MM.1S (cell line): ENCODE data around the gene AQP1.

Experiments used
- DNase-seq: peaks from one replicate; pipeline ENCODE4 v3.0.0-alpha.2; 2015
- H2AFZ ChIP-seq: fragments of 300-600 bp; sonication (generic); 2 replicates; pipeline ENCODE4 v1.6.0; 2016; ENCODE audit warnings: antibody characterized with exemption, low read length
- H3F3A ChIP-seq: fragments of 300-600 bp; sonication (generic); 2 replicates; pipeline ENCODE4 v1.6.1; 2016; ENCODE audit warnings: mild to moderate bottlenecking, antibody characterized with exemption, low read length, moderate library complexity, mixed read lengths; ENCODE audit not compliant: insufficient read depth
- H3K27ac ChIP-seq: fragments of 300-600 bp; sonication (generic); 2 replicates; pipeline ENCODE4 v1.5.1; 2016; ENCODE audit warnings: mild to moderate bottlenecking, low read length
- H3K27me3 ChIP-seq: fragments of 300-600 bp; sonication (generic); replicated peaks from 2 replicates; pipeline ENCODE4 v1.6.0; 2016; ENCODE audit warnings: low read length; ENCODE audit not compliant: insufficient read depth
- H3K36me3 ChIP-seq: fragments of 300-600 bp; sonication (generic); replicated peaks from 2 replicates; pipeline ENCODE4 v1.6.1; 2016; ENCODE audit warnings: mild to moderate bottlenecking, low read length, mixed read lengths; ENCODE audit not compliant: insufficient read depth
- H3K4me1 ChIP-seq: fragments of 300-600 bp; sonication (generic); 2 replicates; pipeline ENCODE4 v1.6.1; 2016; ENCODE audit warnings: low read length, mixed read lengths
- H3K4me2 ChIP-seq: fragments of 300-600 bp; sonication (generic); 2 replicates; pipeline ENCODE4 v1.6.0; 2016; ENCODE audit warnings: low read depth, low read length
- H3K4me3 ChIP-seq: fragments of 300-600 bp; sonication (generic); 2 replicates; pipeline ENCODE4 v1.5.1; 2016; ENCODE audit warnings: low read length, mixed read lengths
- H3K79me2 ChIP-seq: fragments of 300-600 bp; sonication (generic); 2 replicates; pipeline ENCODE4 v1.6.1; 2016; ENCODE audit warnings: mixed run types, low read length, mixed read lengths
- H3K9ac ChIP-seq: fragments of 300-600 bp; sonication (generic); 2 replicates; pipeline ENCODE4 v1.6.1; 2016; ENCODE audit warnings: low read length, mixed read lengths
- H3K9me2 ChIP-seq: fragments of 300-600 bp; sonication (generic); replicated peaks from 2 replicates; pipeline ENCODE4 v1.6.1; 2016; ENCODE audit warnings: mild to moderate bottlenecking, low read length, mixed read lengths; ENCODE audit not compliant: insufficient read depth
- H3K9me3 ChIP-seq: fragments of 300-600 bp; sonication (generic); replicated peaks from 2 replicates; pipeline ENCODE4 v1.6.1; 2016; ENCODE audit warnings: mild to moderate bottlenecking, low read length, mixed read lengths; ENCODE audit not compliant: insufficient read depth
- H4K20me1 ChIP-seq: fragments of 300-600 bp; sonication (generic); 2 replicates; pipeline ENCODE4 v1.6.1; 2016; ENCODE audit warnings: mild to moderate bottlenecking, low read length, moderate library complexity, mixed read lengths; ENCODE audit not compliant: insufficient read depth
- EZH2 ChIP-seq: fragments of 300-600 bp; sonication (generic); optimal IDR thresholded peaks from 2 replicates; pipeline ENCODE3; 2017; ENCODE audit warnings: low read depth, mild to moderate bottlenecking, antibody characterized with exemption, low read length, mixed read lengths
- EZH2phosphoT487 ChIP-seq: fragments of 300-600 bp; sonication (generic); IDR thresholded peaks from 2 replicates; pipeline ENCODE4 v1.6.1; 2018; ENCODE audit warnings: antibody characterized with exemption, low read length
- TF ChIP-seq, protein P1 (sequence below): fragments of 300-600 bp; sonication (generic); IDR thresholded peaks from 2 replicates; pipeline ENCODE4 v1.5.1; 2016; ENCODE audit warnings: antibody characterized with exemption, low read length, mixed read lengths

AQP1 gene

DNA sequence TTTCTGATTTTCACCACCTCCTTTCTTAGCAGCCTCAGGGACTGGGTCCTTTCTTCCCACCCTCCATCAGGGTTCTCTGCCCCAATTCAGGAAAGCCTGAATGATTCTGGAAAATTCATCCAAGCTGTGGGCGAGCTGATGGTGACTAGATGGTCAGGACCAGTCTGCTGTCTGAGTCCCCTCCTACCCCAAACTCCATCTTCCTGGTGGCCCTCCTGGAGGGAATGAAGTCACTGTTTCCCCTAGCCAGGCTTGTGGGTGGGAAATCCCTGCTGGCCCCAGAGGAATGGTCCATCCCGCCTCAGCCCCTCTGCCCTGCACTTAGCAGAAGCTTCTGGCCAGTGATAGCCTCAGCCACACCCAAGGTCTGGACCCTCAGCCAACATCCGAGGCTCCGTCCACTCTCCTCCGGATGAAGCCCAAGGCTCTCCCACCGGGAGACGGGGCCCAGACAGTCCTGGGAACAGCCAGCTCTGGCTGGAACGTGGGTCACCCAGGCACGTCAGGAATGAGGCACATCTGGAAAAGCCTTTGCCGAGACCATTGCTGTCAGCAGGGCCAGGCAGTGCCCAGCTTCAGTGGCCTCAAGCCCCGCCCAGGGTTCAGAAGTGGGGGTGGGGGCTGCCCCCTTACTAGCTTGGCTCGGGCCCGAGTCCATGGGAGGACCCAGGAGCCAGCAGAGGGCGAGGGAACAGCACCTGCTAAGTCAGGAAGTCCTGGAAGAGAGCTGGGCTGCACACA, 4.0 kb upstream of the AQP1 start:
- no peak for DNase-seq
- H3K27ac ChIP-seq = no peak overlapping the region

DNA sequence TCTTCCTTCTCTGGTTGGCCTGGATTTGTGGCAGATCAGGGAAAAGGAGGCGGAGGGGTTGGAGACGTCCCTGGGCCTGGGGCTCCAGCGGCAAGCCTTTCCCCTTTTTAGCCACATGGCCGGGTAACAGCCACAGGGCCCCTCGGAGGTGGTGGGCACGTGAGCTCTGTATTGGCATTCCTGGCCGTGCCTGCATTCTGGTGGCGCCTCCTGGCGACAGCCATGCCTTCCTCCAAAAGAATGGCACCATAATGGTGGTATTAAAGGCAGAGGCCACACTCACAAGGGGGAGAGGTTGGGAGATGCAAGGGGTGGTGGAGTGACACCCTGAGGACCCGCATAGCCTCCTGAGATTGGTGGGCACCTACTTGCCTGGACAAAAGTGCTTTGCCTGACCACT, 3.0 kb upstream of the AQP1 start:
- no peaks in the 10 kb centered on the region for H3K36me3 ChIP-seq
- no peaks in the 10 kb centered on the region for H4K20me1 ChIP-seq
- no peak overlapping the region for H3K4me3 ChIP-seq
- no peaks in the 10 kb centered on the region for H3F3A ChIP-seq
- H3K4me2 ChIP-seq = no peak overlapping the region
- H3K27me3 ChIP-seq = no peaks in the 10 kb centered on the region
- no peak for DNase-seq
- no peaks in the 10 kb centered on the region for H3K9me3 ChIP-seq
- H3K79me2 ChIP-seq = no peaks in the 10 kb centered on the region
- H2AFZ ChIP-seq = no peak overlapping the region
- no peak overlapping the region for H3K9ac ChIP-seq
- TF ChIP-seq EZH2 (no peak), EZH2phosphoT487 (no peak)
- TF ChIP-seq, protein P1, sequence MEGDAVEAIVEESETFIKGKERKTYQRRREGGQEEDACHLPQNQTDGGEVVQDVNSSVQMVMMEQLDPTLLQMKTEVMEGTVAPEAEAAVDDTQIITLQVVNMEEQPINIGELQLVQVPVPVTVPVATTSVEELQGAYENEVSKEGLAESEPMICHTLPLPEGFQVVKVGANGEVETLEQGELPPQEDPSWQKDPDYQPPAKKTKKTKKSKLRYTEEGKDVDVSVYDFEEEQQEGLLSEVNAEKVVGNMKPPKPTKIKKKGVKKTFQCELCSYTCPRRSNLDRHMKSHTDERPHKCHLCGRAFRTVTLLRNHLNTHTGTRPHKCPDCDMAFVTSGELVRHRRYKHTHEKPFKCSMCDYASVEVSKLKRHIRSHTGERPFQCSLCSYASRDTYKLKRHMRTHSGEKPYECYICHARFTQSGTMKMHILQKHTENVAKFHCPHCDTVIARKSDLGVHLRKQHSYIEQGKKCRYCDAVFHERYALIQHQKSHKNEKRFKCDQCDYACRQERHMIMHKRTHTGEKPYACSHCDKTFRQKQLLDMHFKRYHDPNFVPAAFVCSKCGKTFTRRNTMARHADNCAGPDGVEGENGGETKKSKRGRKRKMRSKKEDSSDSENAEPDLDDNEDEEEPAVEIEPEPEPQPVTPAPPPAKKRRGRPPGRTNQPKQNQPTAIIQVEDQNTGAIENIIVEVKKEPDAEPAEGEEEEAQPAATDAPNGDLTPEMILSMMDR = peak; percentile 16; the same call in 1 of the 2 replicates
- no peaks in the 10 kb centered on the region for H3K4me1 ChIP-seq
- no peak overlapping the region for H3K27ac ChIP-seq
- H3K9me2 ChIP-seq = no peaks in the 10 kb centered on the region

More for the DNA sequence above, 4.0 kb upstream of the AQP1 start:
- Histone ChIP-seq H3F3A (no peaks in the 10 kb centered on the region), H3K79me2 (no peaks in the 10 kb centered on the region), H3K27me3 (no peaks in the 10 kb centered on the region), H3K36me3 (no peaks in the 10 kb centered on the region), H4K20me1 (no peaks in the 10 kb centered on the region), H2AFZ (no peak overlapping the region), H3K9me2 (no peaks in the 10 kb centered on the region), H3K9ac (no peak overlapping the region), H3K4me1 (no peaks in the 10 kb centered on the region), H3K9me3 (no peaks in the 10 kb centered on the region), H3K4me2 (no peak overlapping the region), H3K4me3 (no peak overlapping the region)
- no peak for TF ChIP-seq EZH2phosphoT487
- TF ChIP-seq, protein P1 = no peak
- no peak for TF ChIP-seq EZH2

DNA sequence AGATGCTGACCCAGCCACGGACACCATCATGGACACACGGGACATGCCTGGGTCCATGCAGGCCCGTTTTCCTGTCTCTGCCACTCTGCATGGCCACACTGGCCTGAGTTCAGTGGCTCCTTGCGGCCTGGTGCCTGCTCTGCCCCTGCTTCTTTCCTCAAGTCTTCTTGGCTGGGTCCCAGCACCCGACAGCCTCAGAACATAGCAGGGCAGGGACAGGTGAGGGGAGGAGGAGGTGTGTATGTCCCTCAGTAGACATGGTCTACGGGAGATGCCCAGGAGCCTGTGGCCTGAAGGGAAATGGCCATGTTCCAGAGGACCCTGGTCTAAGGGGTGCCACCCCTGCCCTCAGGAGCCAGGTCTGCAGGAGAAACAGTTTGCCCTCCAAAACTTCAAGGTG, 2.2 kb upstream of the AQP1 start:
- Histone ChIP-seq H3K4me2 (no peak overlapping the region), H2AFZ (no peak overlapping the region), H3K27ac (no peak overlapping the region), H3K36me3 (no peaks in the 10 kb centered on the region), H3K27me3 (no peaks in the 10 kb centered on the region), H3K4me3 (no peak overlapping the region), H3K9ac (no peak overlapping the region), H3F3A (no peaks in the 10 kb centered on the region), H3K9me3 (no peaks in the 10 kb centered on the region), H3K79me2 (no peaks in the 10 kb centered on the region), H3K4me1 (no peaks in the 10 kb centered on the region), H4K20me1 (no peaks in the 10 kb centered on the region), H3K9me2 (no peaks in the 10 kb centered on the region)
- no peak for DNase-seq
- no peak for TF ChIP-seq EZH2
- TF ChIP-seq EZH2phosphoT487 = no peak

DNA sequence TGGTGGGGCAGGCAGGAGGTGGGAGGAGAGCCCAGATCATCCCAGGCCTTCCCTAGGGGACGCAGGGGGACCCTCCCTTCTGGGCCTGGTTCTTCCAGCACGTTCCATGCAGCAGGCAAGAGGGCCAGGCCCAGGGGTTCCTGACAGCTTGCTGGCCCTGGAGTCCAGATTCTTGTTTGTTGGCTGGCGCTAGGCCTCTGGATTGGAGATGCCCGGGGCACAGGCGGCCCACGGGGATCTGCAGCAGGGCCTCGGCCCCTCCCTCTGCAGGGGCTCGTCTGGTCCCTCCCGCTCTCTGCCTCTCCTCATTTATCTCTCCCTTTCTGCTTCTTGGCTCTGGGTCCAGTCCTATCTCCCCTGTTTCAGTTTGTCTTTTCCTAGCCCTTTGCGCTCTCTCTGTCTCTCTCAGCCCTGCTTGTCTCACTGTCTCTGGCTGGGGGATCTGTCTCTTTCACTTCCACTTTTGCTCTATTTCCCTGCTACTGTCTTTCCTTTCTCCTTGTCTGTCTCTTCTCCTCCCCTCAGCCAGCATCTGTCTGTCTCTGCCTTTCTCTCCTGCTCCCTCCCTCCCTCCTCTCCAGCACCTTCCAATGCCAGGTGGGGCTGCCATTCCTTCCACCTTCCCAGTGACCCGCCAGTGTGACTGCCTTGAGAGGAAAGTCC, 1.1 kb upstream of the AQP1 start:
- no peaks in the 10 kb centered on the region for H3K36me3 ChIP-seq
- no peaks in the 10 kb centered on the region for H3F3A ChIP-seq
- H3K4me3 ChIP-seq = no peak overlapping the region
- H2AFZ ChIP-seq = no peak overlapping the region
- H3K4me1 ChIP-seq = no peaks in the 10 kb centered on the region
- H3K9me3 ChIP-seq = no peaks in the 10 kb centered on the region
- no peaks in the 10 kb centered on the region for H3K27me3 ChIP-seq
- H3K4me2 ChIP-seq = no peak overlapping the region
- no peak for DNase-seq
- H4K20me1 ChIP-seq = no peaks in the 10 kb centered on the region
- H3K27ac ChIP-seq = no peak overlapping the region
- no peak overlapping the region for H3K9ac ChIP-seq
- no peaks in the 10 kb centered on the region for H3K9me2 ChIP-seq
- H3K79me2 ChIP-seq = no peaks in the 10 kb centered on the region
- TF ChIP-seq, protein P1 = no peak
- no peak for TF ChIP-seq EZH2phosphoT487
- TF ChIP-seq EZH2 = no peak
